ENCODE data around the gene GPSM3.

DNA sequence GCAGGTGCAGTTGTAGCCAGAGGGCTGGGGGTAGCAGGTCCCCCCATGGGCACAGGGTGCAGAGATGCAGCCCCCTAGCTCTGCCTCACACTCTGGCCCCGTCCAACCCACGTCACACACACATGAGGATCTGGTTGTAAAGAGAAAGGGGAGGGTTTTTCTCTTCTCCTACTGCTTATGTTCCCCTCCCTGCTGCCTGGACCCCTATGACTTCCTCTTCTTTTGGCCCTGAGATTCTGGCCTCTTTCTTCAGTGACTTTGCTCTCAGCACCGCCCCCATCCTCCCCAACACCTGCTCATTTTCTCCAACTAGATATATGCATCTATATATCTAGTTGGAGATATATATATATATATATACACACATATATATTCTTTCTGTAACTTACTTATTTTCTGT, 21.7 kb upstream of the GPSM3 start:
- TF ChIP-seq, protein P1, sequence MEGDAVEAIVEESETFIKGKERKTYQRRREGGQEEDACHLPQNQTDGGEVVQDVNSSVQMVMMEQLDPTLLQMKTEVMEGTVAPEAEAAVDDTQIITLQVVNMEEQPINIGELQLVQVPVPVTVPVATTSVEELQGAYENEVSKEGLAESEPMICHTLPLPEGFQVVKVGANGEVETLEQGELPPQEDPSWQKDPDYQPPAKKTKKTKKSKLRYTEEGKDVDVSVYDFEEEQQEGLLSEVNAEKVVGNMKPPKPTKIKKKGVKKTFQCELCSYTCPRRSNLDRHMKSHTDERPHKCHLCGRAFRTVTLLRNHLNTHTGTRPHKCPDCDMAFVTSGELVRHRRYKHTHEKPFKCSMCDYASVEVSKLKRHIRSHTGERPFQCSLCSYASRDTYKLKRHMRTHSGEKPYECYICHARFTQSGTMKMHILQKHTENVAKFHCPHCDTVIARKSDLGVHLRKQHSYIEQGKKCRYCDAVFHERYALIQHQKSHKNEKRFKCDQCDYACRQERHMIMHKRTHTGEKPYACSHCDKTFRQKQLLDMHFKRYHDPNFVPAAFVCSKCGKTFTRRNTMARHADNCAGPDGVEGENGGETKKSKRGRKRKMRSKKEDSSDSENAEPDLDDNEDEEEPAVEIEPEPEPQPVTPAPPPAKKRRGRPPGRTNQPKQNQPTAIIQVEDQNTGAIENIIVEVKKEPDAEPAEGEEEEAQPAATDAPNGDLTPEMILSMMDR (IDR thresholded peaks at IDR 0.05) = no peak
- TF ChIP-seq POLR2A (IDR thresholded peaks at IDR 0.05) = no peak

All from uterus (tissue), 2 donors.